Activated T-cell treated with anti-CD3 and anti-CD28 coated beads, Interleukin-2, amount 50 U/mL, for 24 hours (primary cell): ENCODE measurements around the gene TAF11L10.
"Not testable (repeated sequence)": the region's sequence is repeated elsewhere in the genome, so short reads cannot be mapped to it uniquely, and the experiment has no call there.

Experiments used
- DNase-seq: peaks from one replicate; pipeline ENCODE4 v3.0.0-alpha.2; 2020
- H3K27ac Mint-ChIP-seq: 2 replicates; pipeline ENCODE4 v1.8.0; 2020; ENCODE audit warnings: mild to moderate bottlenecking, mixed read lengths
- H3K27me3 Mint-ChIP-seq: 2 replicates; pipeline ENCODE4 v1.8.0; 2020; ENCODE audit warnings: mixed read lengths
- H3K36me3 Mint-ChIP-seq: 2 replicates; pipeline ENCODE4 v1.8.0; 2020; ENCODE audit warnings: low read depth, mixed read lengths
- H3K4me1 Mint-ChIP-seq: 2 replicates; pipeline ENCODE4 v1.8.0; 2020; ENCODE audit warnings: low read depth, mixed read lengths
- H3K4me3 Mint-ChIP-seq: 2 replicates; pipeline ENCODE4 v1.8.0; 2020; ENCODE audit warnings: mild to moderate bottlenecking, moderate library complexity, mixed read lengths
- H3K9me3 Mint-ChIP-seq: 2 replicates; pipeline ENCODE4 v1.8.0; 2020; ENCODE audit warnings: mixed read lengths

The TAF11L10 gene

DNA sequence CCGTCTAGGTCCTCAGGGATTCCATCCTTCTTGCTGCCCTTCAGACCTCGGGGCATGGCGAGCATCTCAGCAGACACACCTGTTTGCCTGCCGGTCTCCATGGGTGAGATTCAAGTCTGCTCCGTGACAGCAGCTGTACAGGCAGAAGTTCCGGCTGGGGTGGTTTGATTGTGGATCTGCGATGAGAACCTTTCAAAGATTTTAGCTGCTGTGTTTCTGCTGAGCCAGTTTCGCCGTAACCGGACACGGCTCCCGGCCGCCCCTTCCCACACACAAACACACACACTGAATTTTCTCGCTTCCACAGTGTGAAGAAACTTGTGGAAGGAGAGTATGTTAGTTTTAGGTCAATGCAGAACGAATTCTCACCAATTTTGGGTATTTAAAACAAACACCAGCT, at the start of gene TAF11L10:
Gene TAF11L10 (minus strand): TSS at position 101 of the 400 bp plus-strand sequence.
- H3K27me3 Mint-ChIP-seq, DNase-seq, H3K4me1 Mint-ChIP-seq, H3K27ac Mint-ChIP-seq, H3K36me3 Mint-ChIP-seq, H3K4me3 Mint-ChIP-seq: not testable (repeated sequence)
- peaks cover 10% of the 10 kb centered on the region for H3K9me3 Mint-ChIP-seq

DNA sequence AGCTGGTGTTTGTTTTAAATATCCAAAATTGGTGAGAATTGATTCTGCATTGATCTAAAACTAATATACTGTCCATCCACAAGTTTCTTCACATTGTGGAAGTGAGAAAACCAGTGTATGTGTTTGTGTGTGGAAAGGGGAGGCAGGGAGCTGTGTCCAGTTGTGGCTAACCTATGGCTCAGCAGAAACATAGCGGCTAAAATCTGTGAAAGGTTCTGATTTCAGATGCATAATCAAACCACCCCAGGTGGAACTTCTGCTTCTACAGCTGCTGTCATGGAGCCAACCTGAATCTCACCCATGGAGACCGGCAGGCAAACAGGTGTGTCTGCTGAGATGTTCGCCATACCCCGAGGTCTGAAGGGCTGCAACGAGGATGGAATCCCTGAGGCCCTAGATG, 36.5 kb upstream of the TAF11L10 start, which contains the start of gene TAF11L14:
Gene TAF11L14 (plus strand): TSS at position 301 of the 400 bp plus-strand sequence.
- H3K27me3 Mint-ChIP-seq: no peaks in the 10 kb centered on the region
- no peaks in the 10 kb centered on the region for H3K9me3 Mint-ChIP-seq
- no peak within 1 kb of the TSS for H3K27ac Mint-ChIP-seq
- H3K4me1 Mint-ChIP-seq: no peaks in the 10 kb centered on the region
- DNase-seq: no peak
- H3K4me3 Mint-ChIP-seq: no peak within 1 kb of the TSS
- H3K36me3 Mint-ChIP-seq: no peaks in the 10 kb centered on the region

DNA sequence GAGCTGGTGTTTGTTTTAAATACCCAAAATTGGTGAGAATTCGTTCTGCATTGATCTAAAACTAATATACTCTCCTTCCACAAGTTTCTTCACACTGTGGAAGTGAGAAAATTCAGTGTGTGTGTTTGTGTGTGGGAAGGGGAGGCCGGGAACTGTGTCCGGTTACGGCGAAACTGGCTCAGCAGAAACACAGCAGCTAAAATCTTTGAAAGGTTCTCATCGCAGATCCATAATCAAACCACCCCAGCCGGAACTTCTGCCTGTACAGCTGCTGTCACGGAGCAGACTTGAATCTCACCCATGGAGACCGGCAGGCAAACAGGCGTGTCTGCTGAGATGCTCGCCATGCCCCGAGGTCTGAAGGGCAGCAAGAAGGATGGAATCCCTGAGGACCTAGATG, 34.2 kb upstream of the TAF11L10 start, which contains the start of gene TAF11L13:
Gene TAF11L13 (plus strand): TSS at position 301 of the 400 bp plus-strand sequence.
- not testable (repeated sequence) for H3K27ac Mint-ChIP-seq

DNA sequence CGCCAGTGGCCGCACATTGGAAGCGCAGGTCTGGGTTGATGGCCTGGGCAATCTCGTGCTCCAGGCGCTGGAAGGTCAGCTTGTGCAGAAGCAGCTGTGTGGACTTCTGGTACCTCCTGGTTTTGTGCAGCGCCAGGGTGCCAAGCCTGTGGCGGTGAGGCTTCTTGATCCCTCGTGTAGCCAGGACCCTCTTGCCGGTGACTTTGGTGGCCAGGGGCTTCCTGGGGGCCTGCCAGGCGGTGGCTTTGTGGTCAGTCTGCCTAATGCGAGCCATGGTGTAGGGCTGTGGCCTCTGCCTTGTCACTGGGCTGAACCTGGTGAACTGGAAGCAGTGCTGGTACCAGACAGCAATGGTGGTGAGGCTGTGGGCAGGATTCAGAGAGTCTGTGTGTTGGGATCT, 28.1 kb upstream of the TAF11L10 start:
- H3K4me3 Mint-ChIP-seq: no peak overlapping the region
- H3K27ac Mint-ChIP-seq: no peak overlapping the region
- H3K27me3 Mint-ChIP-seq: no peaks in the 10 kb centered on the region
- DNase-seq: no peak
- H3K4me1 Mint-ChIP-seq: no peaks in the 10 kb centered on the region
- no peaks in the 10 kb centered on the region for H3K36me3 Mint-ChIP-seq
- H3K9me3 Mint-ChIP-seq: peaks cover 3% of the 10 kb centered on the region

More for the DNA sequence above, 34.2 kb upstream of the TAF11L10 start, which contains the start of gene TAF11L13:
- H3K9me3 Mint-ChIP-seq, H3K4me1 Mint-ChIP-seq, H3K27me3 Mint-ChIP-seq, DNase-seq, H3K36me3 Mint-ChIP-seq, H3K4me3 Mint-ChIP-seq: not testable (repeated sequence)

DNA sequence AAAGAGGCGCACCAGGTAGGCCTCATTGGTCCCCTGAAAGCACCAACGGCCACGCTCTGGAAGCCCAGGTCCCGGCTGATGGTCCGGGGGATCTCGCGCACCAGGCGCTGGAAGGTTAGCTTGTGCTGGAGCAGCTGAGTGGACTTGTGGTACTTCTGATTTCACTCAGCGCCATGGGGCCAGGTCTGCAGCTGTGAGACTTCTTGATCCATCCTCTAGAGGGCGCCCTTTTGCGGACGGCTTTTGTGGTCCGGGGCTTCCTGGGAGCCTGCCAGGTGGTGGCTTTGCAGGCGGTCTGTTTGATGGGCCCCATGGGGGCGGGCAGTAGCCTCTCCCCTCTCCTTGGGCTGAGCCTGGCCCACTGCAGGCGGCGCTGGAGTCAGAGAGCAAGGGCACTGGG, 23.0 kb upstream of the TAF11L10 start:
- H3K27me3 Mint-ChIP-seq: no peaks in the 10 kb centered on the region
- no peak for DNase-seq
- H3K27ac Mint-ChIP-seq: no peak overlapping the region
- peaks cover 3% of the 10 kb centered on the region for H3K9me3 Mint-ChIP-seq
- no peak overlapping the region for H3K4me3 Mint-ChIP-seq
- H3K36me3 Mint-ChIP-seq: no peaks in the 10 kb centered on the region
- H3K4me1 Mint-ChIP-seq: no peaks in the 10 kb centered on the region

DNA sequence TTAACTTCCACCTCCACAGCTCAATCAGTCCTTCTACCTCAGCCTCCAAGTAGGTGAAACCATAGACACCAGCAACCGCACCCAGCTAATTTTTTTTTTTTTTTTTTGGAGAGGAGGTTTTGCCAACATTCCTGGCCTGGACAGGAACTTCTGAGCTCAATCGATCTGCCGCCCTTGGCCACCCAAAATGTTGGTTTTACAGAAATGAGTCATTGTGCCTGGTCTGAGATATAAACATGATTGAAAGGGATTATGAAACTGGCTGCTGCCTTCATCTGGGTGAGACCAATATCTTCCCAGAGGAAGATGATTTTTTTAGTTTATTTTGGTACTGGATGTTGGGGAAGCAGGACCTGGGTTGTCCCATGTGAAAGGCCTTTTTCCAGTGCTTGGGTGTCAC, 21.7 kb upstream of the TAF11L10 start:
- no peak for DNase-seq
- no peak overlapping the region for H3K4me3 Mint-ChIP-seq
- H3K36me3 Mint-ChIP-seq: no peaks in the 10 kb centered on the region
- no peak overlapping the region for H3K27ac Mint-ChIP-seq
- peaks cover 3% of the 10 kb centered on the region for H3K9me3 Mint-ChIP-seq
- no peaks in the 10 kb centered on the region for H3K27me3 Mint-ChIP-seq
- no peaks in the 10 kb centered on the region for H3K4me1 Mint-ChIP-seq

DNA sequence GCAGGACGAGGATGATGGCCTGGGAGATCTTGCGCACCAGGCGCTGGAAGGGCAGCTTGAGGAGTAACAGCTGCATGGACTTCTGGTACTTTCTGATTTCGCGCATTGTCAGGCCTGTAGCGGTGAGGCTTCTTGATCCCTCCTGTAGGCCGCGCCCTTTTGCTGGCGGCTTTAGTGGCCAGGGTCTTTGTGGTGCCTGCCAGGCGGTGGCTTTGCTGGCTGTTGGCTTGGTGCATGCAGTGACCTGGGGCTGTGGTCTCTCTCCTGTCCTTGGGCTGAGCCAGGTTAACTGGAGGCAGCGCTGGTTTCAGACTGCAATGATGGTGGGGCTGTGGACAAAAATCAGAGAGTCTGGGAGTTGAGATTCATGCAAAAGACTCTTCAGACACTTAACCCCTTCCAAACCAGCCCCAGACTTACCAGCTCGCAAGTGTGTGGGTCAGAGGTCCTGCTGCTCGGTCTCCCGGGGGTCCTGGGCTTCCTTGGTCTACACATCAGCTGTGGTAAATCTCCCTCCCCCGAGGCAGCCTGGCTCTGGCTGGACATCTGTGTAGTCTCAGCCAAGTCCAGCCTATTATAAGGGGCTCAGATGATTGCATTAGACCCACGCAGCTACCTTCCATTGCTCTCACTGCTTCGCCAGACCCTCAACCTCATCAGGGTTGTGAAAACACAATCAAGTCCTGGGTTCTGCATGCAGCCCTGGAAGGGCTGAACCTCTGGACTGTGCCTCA, 17.4 kb upstream of the TAF11L10 start:
- Mint-ChIP-seq H3K27ac (no peak overlapping the region), H3K27me3 (no peaks in the 10 kb centered on the region), H3K4me1 (no peaks in the 10 kb centered on the region), H3K9me3 (peaks cover 3% of the 10 kb centered on the region), H3K4me3 (no peak overlapping the region), H3K36me3 (no peaks in the 10 kb centered on the region)
- DNase-seq: no peak

DNA sequence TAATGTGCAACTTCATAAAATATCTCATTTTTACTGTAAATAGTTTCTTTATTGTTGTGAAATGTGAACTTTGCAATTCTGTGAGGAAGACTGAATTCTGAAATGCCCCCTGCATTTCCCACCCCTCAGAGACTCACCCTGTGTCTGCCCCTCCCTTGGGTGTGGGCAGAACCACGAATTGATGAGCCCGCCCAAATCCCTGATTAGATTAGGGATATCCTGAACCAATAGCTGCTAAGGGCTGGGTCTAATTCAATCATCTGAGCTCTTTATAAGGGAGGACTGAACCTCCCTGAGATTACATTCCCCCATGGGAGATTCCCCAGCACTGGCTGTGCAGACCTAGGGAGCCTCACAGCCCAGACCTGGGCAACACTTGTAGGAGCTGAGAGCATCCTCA, 12.5 kb upstream of the TAF11L10 start, which contains the start of gene TAF11L12:
Gene TAF11L12 (plus strand): TSS at position 301 of the 400 bp plus-strand sequence.
- not testable (repeated sequence) for H3K36me3 Mint-ChIP-seq, H3K27ac Mint-ChIP-seq, DNase-seq, H3K4me3 Mint-ChIP-seq, H3K9me3 Mint-ChIP-seq, H3K4me1 Mint-ChIP-seq, H3K27me3 Mint-ChIP-seq

DNA sequence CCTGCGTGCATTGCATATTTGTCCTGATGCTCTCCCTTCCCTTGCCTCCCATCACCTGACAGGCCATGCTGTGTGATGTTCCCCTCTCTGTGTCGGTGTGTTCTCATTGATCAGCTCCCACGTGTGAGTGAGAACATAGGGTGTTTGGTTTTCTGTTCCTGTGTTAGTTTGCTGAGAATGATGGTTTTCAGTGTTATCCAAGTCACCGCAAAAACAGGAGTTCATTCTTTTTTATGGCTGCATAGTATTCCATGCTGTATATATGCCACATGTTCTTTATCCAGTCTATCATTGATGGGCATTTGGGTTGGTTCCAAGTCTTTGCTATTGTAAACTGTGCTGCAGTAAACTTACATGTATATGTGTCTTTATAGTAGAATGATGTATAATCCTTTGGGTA, 9.8 kb upstream of the TAF11L10 start:
- not testable (repeated sequence) for H3K36me3 Mint-ChIP-seq, H3K4me1 Mint-ChIP-seq, H3K4me3 Mint-ChIP-seq, DNase-seq, H3K27me3 Mint-ChIP-seq, H3K9me3 Mint-ChIP-seq, H3K27ac Mint-ChIP-seq

DNA sequence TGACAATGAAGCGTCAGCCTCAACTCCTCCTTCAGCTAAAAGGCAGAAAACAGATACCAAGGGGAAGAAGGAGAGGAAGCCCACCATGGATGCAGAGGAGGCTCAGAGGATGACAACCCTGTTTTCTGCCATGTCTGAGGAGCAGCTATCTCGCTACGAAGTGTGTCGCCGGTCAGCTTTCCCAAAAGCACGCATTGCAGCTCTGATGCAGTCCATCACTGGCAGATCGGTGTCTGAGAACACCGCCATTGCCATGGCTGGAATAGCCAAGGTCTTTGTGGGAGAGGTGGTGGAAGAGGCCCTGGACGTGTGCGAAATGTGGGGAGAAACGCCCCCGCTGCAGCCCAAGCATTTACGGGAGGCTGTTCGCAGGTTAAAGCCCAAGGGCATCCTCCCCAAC, 7.3 kb upstream of the TAF11L10 start:
- H3K27me3 Mint-ChIP-seq: no peaks in the 10 kb centered on the region
- DNase-seq: no peak
- H3K4me1 Mint-ChIP-seq: no peaks in the 10 kb centered on the region
- no peaks in the 10 kb centered on the region for H3K36me3 Mint-ChIP-seq
- no peak overlapping the region for H3K27ac Mint-ChIP-seq
- H3K9me3 Mint-ChIP-seq: peaks cover 7% of the 10 kb centered on the region
- no peak overlapping the region for H3K4me3 Mint-ChIP-seq

DNA sequence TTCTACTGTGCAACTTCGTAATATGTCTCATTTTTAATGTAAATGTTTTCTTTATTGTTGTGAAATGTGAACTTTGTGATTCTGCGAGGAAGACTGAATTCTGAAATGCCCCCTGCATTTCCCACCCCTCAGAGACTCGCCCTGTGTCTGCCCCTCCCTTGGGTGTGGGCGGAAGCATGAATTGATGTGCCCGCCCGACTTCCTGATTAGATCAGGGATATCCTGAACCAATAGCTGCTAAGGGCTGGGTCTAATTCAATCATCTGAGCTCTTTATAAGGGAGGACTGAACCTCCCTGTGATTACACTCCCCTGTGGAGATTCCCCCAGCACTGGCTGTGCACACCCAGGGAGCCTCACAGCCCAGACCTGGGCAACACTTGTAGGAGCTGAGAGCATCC, 6.3 kb upstream of the TAF11L10 start, which contains the start of gene TAF11L11:
Gene TAF11L11 (plus strand): TSS at position 304 of the 400 bp plus-strand sequence.
- H3K4me3 Mint-ChIP-seq, DNase-seq, H3K27me3 Mint-ChIP-seq, H3K4me1 Mint-ChIP-seq, H3K27ac Mint-ChIP-seq, H3K36me3 Mint-ChIP-seq: not testable (repeated sequence)
- peaks cover 13% of the 10 kb centered on the region for H3K9me3 Mint-ChIP-seq

DNA sequence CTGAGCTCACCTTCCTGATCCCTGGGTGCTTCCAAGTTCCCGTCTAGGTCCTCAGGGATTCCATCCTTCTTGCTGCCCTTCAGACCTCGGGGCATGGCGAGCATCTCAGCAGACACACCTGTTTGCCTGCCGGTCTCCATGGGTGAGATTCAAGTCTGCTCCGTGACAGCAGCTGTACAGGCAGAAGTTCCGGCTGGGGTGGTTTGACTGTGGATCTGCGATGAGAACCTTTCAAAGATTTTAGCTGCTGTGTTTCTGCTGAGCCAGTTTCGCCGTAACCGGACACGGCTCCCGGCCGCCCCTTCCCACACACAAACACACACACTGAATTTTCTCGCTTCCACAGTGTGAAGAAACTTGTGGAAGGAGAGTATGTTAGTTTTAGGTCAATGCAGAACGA, 3.4 kb downstream of the TAF11L10 start, which contains the start of gene TAF11L9:
Gene TAF11L9 (minus strand): TSS at position 140 of the 400 bp plus-strand sequence.
- not testable (repeated sequence) for H3K27me3 Mint-ChIP-seq, H3K36me3 Mint-ChIP-seq, H3K4me3 Mint-ChIP-seq, H3K27ac Mint-ChIP-seq, H3K9me3 Mint-ChIP-seq, DNase-seq, H3K4me1 Mint-ChIP-seq

DNA sequence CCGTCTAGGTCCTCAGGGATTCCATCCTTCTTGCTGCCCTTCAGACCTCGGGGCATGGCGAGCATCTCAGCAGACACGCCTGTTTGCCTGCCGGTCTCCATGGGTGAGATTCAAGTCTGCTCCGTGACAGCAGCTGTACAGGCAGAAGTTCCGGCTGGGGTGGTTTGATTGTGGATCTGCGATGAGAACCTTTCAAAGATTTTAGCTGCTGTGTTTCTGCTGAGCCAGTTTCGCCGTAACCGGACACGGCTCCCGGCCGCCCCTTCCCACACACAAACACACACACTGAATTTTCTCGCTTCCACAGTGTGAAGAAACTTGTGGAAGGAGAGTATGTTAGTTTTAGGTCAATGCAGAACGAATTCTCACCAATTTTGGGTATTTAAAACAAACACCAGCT, 6.8 kb downstream of the TAF11L10 start, which contains the start of gene TAF11L8:
Gene TAF11L8 (minus strand): TSS at position 101 of the 400 bp plus-strand sequence.
- H3K4me3 Mint-ChIP-seq, H3K4me1 Mint-ChIP-seq, H3K27me3 Mint-ChIP-seq, H3K36me3 Mint-ChIP-seq, DNase-seq, H3K27ac Mint-ChIP-seq, H3K9me3 Mint-ChIP-seq: not testable (repeated sequence)

DNA sequence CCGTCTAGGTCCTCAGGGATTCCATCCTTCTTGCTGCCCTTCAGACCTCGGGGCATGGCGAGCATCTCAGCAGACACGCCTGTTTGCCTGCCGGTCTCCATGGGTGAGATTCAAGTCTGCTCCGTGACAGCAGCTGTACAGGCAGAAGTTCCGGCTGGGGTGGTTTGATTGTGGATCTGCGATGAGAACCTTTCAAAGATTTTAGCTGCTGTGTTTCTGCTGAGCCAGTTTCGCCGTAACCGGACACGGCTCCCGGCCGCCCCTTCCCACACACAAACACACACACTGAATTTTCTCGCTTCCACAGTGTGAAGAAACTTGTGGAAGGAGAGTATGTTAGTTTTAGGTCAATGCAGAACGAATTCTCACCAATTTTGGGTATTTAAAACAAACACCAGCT, 12.0 kb downstream of the TAF11L10 start, which contains the start of gene TAF11L7:
Gene TAF11L7 (minus strand): TSS at position 101 of the 400 bp plus-strand sequence.
- not testable (repeated sequence) for DNase-seq, H3K4me1 Mint-ChIP-seq, H3K36me3 Mint-ChIP-seq, H3K27me3 Mint-ChIP-seq, H3K27ac Mint-ChIP-seq, H3K9me3 Mint-ChIP-seq, H3K4me3 Mint-ChIP-seq
